DOHH2 (cell line): ENCODE measurements around the gene VARS2.
A peak's percentile ranks its signal among the peaks of the same experiment; 100 is the strongest.

Experiments used
- H3F3A ChIP-seq: fragments of 200-600 bp; sonication (generic), shearing (Covaris generic); 2 replicates; pipeline ENCODE4 v1.6.0; 2016; ENCODE audit warnings: antibody characterized with exemption, mild to moderate bottlenecking; ENCODE audit not compliant: control insufficient read depth, insufficient read depth
- H3K27ac ChIP-seq: fragments of 200-600 bp; sonication (generic); 2 replicates; pipeline ENCODE4 v1.5.1; 2014; ENCODE audit warnings: low read depth, mild to moderate bottlenecking, low read length, moderate library complexity
- H3K27me3 ChIP-seq: fragments of 200-600 bp; sonication (generic); 2 replicates; pipeline ENCODE4 v1.6.1; 2014; ENCODE audit warnings: mild to moderate bottlenecking, low read length, mixed read lengths; ENCODE audit not compliant: control insufficient read depth
- H3K36me3 ChIP-seq: fragments of 200-600 bp; sonication (generic); 2 replicates; pipeline ENCODE4 v1.6.1; 2014; ENCODE audit warnings: mild to moderate bottlenecking, low read length, moderate library complexity, mixed read lengths; ENCODE audit not compliant: control insufficient read depth
- H3K4me1 ChIP-seq: fragments of 200-600 bp; sonication (generic); 2 replicates; pipeline ENCODE4 v1.6.1; 2014; ENCODE audit warnings: mild to moderate bottlenecking, low read length, mixed read lengths; ENCODE audit not compliant: control insufficient read depth
- H3K4me2 ChIP-seq: fragments of 200-600 bp; sonication (generic); 2 replicates; pipeline ENCODE4 v1.6.0; 2014; ENCODE audit warnings: mild to moderate bottlenecking, low read length, moderate library complexity
- H3K4me3 ChIP-seq: fragments of 200-600 bp; sonication (generic); 2 replicates; pipeline ENCODE4 v1.5.1; 2014; ENCODE audit warnings: mild to moderate bottlenecking, low read length, mixed read lengths
- H3K79me2 ChIP-seq: fragments of 200-600 bp; sonication (generic); 2 replicates; pipeline ENCODE4 v1.6.1; 2014; ENCODE audit warnings: mild to moderate bottlenecking, low read length, mixed read lengths; ENCODE audit not compliant: control insufficient read depth
- H3K9me2 ChIP-seq: fragments of 200-600 bp; sonication (generic); replicated peaks from 2 replicates; pipeline ENCODE4 v1.6.1; 2014; ENCODE audit warnings: mild to moderate bottlenecking, low read length, mixed read lengths; ENCODE audit not compliant: control insufficient read depth
- H3K9me3 ChIP-seq: fragments of 200-600 bp; sonication (generic); 2 replicates; pipeline ENCODE4 v1.6.1; 2014; ENCODE audit warnings: antibody characterized with exemption, low read length, mixed read lengths; ENCODE audit not compliant: control insufficient read depth, insufficient read depth
- H4K20me1 ChIP-seq: fragments of 200-600 bp; sonication (generic); 2 replicates; pipeline ENCODE4 v1.6.0; 2014; ENCODE audit warnings: low read depth, mild to moderate bottlenecking, antibody characterized with exemption, low read length, moderate library complexity; ENCODE audit not compliant: control insufficient read depth, insufficient read depth
- EZH2phosphoT487 ChIP-seq: fragments of 200-600 bp; sonication (generic); IDR thresholded peaks from 2 replicates; pipeline ENCODE4 v1.6.1; 2017; ENCODE audit warnings: borderline replicate concordance, mild to moderate bottlenecking, antibody characterized with exemption, low read length, moderate library complexity, mixed read lengths
- TF ChIP-seq, protein P1 (sequence below): fragments of 200-600 bp; sonication (generic); IDR thresholded peaks from one replicate; pipeline ENCODE4 v1.5.1; 2014; ENCODE audit warnings: antibody characterized with exemption, mild to moderate bottlenecking, low read depth, low read length; ENCODE audit not compliant: poor library complexity, severe bottlenecking

VARS2 gene

DNA sequence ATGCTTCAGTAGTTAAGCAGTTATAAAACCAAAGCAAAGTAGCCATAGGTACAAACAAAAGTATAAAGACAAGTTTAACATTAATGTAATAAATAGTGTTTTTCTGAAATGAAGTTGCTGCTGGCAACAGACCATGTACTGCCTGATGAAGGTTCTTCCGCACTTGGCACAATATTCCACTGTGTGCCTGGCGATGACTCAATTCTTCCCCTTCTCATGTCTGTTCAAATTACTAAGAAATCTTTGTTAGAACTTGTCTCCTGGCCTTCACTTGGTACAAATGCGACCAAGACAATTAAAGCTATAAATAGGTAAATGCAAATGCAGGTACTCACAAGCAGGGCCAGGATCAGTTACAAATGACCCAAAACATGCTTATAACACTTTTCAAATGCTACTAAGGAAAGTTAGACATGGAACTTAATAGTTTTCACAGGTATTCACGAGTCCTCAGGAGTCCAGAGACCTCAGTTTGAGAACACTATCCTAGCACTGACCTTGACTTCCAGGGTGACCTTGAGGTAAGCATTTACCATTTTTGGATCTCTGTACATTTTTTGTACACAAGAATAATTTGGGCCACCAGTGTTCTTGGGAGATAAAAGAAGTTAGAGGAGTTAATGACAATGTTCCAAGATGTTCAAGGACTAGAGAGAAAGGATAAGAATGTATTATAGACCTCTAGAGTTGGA, 37.9 kb upstream of the VARS2 start:
- Histone ChIP-seq H3K79me2 (no peaks in the 10 kb centered on the region), H3F3A (no peaks in the 10 kb centered on the region), H3K9me2 (no peaks in the 10 kb centered on the region), H3K4me1 (peaks cover 20% of the 10 kb centered on the region), H3K27me3 (no peaks in the 10 kb centered on the region), H3K4me2 (no peak overlapping the region), H4K20me1 (no peaks in the 10 kb centered on the region), H3K27ac (no peak overlapping the region), H3K4me3 (no peak overlapping the region), H3K9me3 (no peaks in the 10 kb centered on the region; the same call in 1 of the 2 replicates), H3K36me3 (no peaks in the 10 kb centered on the region)
- TF ChIP-seq EZH2phosphoT487, result no peak
- TF ChIP-seq, protein P1, sequence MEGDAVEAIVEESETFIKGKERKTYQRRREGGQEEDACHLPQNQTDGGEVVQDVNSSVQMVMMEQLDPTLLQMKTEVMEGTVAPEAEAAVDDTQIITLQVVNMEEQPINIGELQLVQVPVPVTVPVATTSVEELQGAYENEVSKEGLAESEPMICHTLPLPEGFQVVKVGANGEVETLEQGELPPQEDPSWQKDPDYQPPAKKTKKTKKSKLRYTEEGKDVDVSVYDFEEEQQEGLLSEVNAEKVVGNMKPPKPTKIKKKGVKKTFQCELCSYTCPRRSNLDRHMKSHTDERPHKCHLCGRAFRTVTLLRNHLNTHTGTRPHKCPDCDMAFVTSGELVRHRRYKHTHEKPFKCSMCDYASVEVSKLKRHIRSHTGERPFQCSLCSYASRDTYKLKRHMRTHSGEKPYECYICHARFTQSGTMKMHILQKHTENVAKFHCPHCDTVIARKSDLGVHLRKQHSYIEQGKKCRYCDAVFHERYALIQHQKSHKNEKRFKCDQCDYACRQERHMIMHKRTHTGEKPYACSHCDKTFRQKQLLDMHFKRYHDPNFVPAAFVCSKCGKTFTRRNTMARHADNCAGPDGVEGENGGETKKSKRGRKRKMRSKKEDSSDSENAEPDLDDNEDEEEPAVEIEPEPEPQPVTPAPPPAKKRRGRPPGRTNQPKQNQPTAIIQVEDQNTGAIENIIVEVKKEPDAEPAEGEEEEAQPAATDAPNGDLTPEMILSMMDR, result no peak

DNA sequence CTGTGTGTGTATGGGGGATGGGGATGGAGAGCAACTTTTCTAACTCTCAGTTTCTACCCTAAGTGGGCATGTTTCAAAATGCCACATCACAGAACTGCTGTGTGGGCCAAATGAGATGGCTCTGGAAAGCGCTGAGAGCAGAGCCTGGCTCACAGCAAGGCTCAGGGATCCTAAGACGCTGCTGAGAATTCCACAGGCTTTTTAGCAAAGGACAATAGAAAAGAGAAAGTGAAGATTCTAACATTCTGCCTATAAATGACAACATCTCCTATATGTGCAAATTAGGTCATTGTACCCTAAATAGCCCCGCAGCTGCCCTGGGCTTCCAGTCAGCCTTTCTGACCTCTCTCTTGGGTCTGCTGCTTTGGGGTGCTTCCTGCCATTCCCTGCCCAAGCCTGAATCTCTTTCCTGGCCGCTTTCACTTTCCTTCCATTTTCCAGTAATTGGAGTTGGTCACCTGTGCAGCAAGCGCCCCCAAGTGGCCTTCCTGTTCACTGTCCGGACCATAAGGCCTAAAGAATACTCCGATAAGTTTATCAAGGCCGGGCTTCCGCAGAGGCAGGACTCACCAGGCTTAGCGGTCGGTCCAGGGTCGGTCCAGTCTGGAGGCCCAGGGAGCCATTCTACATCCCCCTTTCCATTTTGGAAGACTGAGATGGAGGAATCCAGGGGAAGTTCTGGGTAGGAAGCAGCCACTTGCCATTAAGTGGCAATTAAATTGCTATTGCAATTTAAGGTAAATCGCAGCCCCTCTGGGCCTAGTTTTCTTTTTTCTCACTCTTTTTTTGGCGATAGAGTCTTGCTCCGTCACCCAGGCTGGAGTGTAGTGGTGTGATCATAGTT, 36.4 kb upstream of the VARS2 start:
- Histone ChIP-seq H3K36me3 (no peaks in the 10 kb centered on the region), H3F3A (no peaks in the 10 kb centered on the region), H3K27me3 (no peaks in the 10 kb centered on the region), H3K9me3 (no peaks in the 10 kb centered on the region), H3K9me2 (no peaks in the 10 kb centered on the region), H3K4me1 (peaks cover 34% of the 10 kb centered on the region), H3K4me3 (no peak overlapping the region), H3K4me2 (peak overlapping the region; percentile 20), H4K20me1 (no peaks in the 10 kb centered on the region), H3K27ac (no peak overlapping the region), H3K79me2 (no peaks in the 10 kb centered on the region)
- no peak for TF ChIP-seq EZH2phosphoT487
- TF ChIP-seq, protein P1, result peak; percentile 98

DNA sequence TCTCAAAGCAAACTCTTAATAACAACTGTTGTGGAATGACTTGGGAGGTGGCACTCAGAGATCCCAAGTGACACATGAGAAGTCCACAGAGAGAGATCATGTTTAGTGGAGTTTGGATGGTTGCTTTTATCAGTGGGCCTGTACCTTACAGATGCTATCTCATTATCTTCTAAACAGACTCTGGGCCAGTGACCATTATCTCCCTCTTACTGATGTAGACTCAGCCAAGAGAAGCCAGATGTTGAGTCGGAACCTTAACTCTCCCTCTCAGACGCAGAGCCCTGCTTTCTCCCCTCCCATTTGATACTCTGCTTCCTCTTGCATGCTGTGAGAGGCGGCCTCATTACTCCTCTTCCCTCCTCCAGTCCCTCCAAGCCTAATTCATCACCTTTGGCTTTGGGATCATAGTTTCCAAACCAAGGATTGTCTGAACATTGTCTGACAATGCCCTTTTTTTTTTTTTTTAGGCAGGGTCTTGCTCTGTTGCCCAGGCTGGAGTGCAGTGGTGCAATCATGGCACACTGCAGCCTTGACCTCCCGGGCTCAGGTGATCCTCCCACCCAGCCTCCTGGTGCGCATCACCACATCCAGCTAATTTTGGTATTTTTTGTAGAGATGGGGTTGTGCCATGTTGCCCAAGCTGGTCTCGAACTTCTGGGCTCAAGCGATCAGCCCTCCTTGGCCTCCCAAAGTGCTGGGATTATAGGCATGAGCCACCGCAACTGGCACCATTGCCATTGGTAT, 34.2 kb upstream of the VARS2 start:
- no peaks in the 10 kb centered on the region for H3K9me3 ChIP-seq
- no peaks in the 10 kb centered on the region for H3K9me2 ChIP-seq
- H3F3A ChIP-seq, result peaks cover 10% of the 10 kb centered on the region
- H3K4me1 ChIP-seq, result peaks cover 48% of the 10 kb centered on the region
- no peak overlapping the region for H3K27ac ChIP-seq
- no peaks in the 10 kb centered on the region for H3K27me3 ChIP-seq
- no peaks in the 10 kb centered on the region for H3K36me3 ChIP-seq
- TF ChIP-seq, protein P1, result no peak
- TF ChIP-seq EZH2phosphoT487, result no peak
- peaks cover under 1% of the 10 kb centered on the region for H3K79me2 ChIP-seq
- H3K4me3 ChIP-seq, result no peak overlapping the region
- no peak overlapping the region for H3K4me2 ChIP-seq
- H4K20me1 ChIP-seq, result no peaks in the 10 kb centered on the region
